ENCODE measurements around the gene GCH1. TPM values are rescaled to one million over a fixed set of nuclear protein-coding genes. Genes with fewer than 3 reads are reported as not detected.

GCH1 gene
- total RNA-seq, 1 donor from 2014 or later = 1.7 TPM

DNA sequence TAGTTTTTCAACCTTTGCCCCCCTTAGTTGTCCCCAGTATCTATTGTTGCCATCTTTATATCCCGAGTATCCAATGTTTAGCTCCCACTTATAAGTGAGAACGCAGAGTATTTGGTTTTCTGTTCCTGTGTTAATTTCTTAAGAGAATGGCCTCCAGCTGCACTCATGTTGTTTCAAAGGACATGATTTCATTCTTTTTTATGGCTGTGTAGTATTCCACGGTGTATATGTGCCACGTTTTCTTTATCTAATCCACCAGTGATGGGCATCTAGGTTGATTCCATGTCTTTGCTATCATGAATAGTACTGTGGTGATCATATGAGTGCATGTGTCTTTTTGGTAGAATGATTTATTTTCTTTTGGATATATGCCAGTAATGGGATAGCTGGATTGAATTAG is 72.0 kb downstream of the GCH1 start:
- Histone ChIP-seq H3K4me3 (no peak overlapping the region), H3K36me3 (no peaks in the 10 kb centered on the region), H3K4me1 (no peaks in the 10 kb centered on the region), H3K9me3 (replicated peaks) (peaks cover 8% of the 10 kb centered on the region), H3K27ac (replicated peaks) (no peak overlapping the region), H3K27me3 (ENCODE audit: low read depth) (no peaks in the 10 kb centered on the region)
- DNase-seq = no peak
- TF ChIP-seq, protein P1, sequence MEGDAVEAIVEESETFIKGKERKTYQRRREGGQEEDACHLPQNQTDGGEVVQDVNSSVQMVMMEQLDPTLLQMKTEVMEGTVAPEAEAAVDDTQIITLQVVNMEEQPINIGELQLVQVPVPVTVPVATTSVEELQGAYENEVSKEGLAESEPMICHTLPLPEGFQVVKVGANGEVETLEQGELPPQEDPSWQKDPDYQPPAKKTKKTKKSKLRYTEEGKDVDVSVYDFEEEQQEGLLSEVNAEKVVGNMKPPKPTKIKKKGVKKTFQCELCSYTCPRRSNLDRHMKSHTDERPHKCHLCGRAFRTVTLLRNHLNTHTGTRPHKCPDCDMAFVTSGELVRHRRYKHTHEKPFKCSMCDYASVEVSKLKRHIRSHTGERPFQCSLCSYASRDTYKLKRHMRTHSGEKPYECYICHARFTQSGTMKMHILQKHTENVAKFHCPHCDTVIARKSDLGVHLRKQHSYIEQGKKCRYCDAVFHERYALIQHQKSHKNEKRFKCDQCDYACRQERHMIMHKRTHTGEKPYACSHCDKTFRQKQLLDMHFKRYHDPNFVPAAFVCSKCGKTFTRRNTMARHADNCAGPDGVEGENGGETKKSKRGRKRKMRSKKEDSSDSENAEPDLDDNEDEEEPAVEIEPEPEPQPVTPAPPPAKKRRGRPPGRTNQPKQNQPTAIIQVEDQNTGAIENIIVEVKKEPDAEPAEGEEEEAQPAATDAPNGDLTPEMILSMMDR (IDR thresholded peaks at IDR 0.05; ENCODE audit: borderline replicate concordance) = no peak
- intact Hi-C loops (cut with micrococcal nuclease) = no loop called here

DNA sequence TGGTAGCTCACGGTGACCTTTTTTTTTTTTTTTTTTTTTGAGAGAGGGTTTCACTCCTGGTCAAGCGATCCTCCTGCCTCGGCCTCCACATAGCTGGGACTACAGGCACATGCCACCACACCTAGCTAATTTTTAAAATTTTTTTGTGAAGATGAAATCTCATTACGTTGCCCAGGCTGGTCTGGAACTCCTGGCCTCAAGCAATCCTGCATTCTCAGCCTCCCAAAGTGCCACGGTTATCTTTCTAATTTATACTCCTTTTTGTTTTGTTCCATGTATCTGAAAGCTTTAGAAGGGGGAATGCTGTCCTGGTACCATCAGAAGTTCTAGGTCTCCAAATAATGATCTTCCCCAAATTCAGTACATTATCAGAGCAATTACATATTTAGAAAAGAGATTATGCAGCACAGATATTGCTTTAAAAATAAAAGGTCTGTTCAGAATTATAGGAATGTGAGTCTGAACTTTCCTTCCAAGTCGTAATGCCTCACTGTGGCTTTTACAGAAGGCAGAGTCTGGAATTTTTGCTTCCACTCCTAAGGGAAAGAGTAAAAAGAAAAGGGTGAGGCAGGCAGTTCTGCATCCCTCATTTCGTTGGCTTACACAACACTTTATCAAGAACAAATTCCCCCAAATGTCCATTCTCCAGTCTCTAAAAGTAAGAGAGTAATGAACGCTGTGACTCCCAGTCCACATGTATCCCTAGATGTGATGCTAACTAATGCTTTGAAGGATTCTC is 73.0 kb downstream of the GCH1 start:
- H3K4me1 ChIP-seq = no peaks in the 10 kb centered on the region
- peaks cover 18% of the 10 kb centered on the region for H3K9me3 ChIP-seq (replicated peaks)
- TF ChIP-seq, protein P1 (IDR thresholded peaks at IDR 0.05; ENCODE audit: borderline replicate concordance) = no peak
- H3K4me3 ChIP-seq = no peak overlapping the region
- H3K27me3 ChIP-seq (ENCODE audit: low read depth) = no peaks in the 10 kb centered on the region
- no peak overlapping the region for H3K27ac ChIP-seq (replicated peaks)
- H3K36me3 ChIP-seq = no peaks in the 10 kb centered on the region
- no peak for DNase-seq
- intact Hi-C loops (cut with micrococcal nuclease) = no loop called here

DNA sequence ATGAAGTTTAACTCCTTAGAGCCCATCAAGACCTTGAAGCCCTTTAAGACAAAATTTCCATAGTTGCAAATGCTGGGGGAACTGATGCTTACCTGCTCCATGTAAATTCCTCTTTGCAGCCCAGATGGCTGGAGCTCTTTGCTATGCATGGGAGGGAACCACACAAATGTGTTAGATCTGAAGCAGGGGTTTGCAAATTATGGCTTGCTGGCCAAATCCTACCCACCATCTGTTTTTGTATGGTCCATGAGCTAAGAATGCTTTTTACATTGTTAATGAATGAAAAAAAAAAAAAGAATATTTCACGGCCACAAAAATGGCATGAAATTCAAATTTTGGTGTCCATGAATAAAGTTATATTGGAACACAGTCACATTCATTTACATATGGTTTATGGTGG is 74.6 kb downstream of the GCH1 start:
- Histone ChIP-seq H3K27me3 (ENCODE audit: low read depth) (no peaks in the 10 kb centered on the region), H3K9me3 (replicated peaks) (peaks cover 34% of the 10 kb centered on the region), H3K36me3 (no peaks in the 10 kb centered on the region), H3K4me1 (no peaks in the 10 kb centered on the region), H3K27ac (replicated peaks) (no peak overlapping the region), H3K4me3 (no peak overlapping the region)
- intact Hi-C loops (cut with micrococcal nuclease) = no loop called here
- no peak for DNase-seq
- TF ChIP-seq, protein P1 (IDR thresholded peaks at IDR 0.05; ENCODE audit: borderline replicate concordance) = no peak

DNA sequence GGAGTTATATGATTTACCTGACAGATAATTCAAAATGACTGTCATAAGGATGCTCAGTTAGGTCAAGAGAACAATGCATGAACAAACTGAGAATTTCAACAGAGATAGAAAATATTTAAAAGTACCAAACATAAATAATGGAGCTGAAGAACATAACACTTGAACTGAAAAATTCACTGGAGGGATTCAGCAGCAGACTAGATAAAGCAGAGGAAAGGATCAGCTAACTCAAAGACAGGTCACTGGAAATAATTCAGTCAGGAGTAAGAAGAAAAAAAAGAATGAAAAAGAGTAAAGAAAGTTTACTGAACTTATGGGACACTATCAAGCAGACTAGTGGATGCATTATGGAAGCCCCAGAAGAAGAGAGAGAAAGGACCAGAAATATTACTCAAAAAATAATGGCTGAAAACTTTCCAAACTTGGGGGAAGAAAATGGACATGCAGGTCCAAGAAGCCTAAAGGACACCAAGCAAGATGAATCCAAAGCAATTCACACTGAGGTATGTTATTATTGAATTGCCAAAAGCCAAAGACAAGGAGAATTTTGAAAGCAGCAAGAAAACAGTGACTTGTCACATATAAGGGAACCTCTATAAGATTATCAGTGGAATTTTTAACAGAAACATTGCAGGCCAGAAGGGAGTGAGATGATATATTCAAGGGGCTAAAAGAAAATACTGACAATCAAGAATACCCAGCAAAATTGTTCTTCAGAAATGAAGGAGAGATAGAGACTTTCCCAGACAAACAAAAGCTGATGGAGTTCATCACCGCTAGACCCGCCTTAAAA is 78.7 kb downstream of the GCH1 start:
- Histone ChIP-seq H3K36me3 (no peaks in the 10 kb centered on the region), H3K4me1 (no peaks in the 10 kb centered on the region), H3K27ac (replicated peaks) (no peak overlapping the region), H3K27me3 (ENCODE audit: low read depth) (no peaks in the 10 kb centered on the region), H3K4me3 (no peak overlapping the region), H3K9me3 (replicated peaks) (peaks cover 37% of the 10 kb centered on the region)
- intact Hi-C loops (cut with micrococcal nuclease) = no loop called here
- no peak for DNase-seq
- TF ChIP-seq, protein P1 (IDR thresholded peaks at IDR 0.05; ENCODE audit: borderline replicate concordance) = no peak

DNA sequence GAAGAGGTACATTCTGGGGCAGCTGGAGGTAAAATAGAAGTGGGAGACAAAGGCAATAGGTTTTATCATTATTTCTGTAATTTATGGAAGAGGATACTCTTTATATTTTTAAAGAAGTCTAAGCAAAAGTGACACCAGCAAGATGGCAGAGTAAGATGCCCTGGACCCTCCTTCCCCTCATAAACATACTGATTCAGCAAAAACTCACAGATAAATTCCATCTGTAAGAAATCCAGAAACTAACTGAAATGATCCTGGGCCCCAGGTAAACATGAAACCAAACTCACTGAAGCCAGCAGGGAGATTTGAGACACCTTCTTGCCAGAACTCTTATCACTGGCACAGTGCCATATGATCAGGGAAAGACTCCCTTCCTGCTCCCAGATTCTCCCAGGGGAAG is 79.9 kb downstream of the GCH1 start:
- TF ChIP-seq, protein P1 (IDR thresholded peaks at IDR 0.05; ENCODE audit: borderline replicate concordance) = no peak
- H3K27ac ChIP-seq (replicated peaks) = no peak overlapping the region
- no peak for DNase-seq
- H3K4me3 ChIP-seq = no peak overlapping the region
- H3K9me3 ChIP-seq (replicated peaks) = peaks cover 37% of the 10 kb centered on the region
- H3K36me3 ChIP-seq = no peaks in the 10 kb centered on the region
- H3K27me3 ChIP-seq (ENCODE audit: low read depth) = no peaks in the 10 kb centered on the region
- intact Hi-C loops (cut with micrococcal nuclease) = no loop called here
- no peaks in the 10 kb centered on the region for H3K4me1 ChIP-seq

Measured in left ventricle myocardium inferior (tissue), 1 donor.